PC-3 (cell line): Measurements from ENCODE around the gene VSIG2. TPM values are rescaled to one million over a fixed set of nuclear protein-coding genes. Genes with fewer than 3 reads are reported as not detected.

Experiments used
- ATAC-seq: fragments of 200-7000 bp; cut with Tn5 transposase; 2 replicates; pipeline ENCODE4 v1.9.1; 2020; ENCODE audit warnings: mild to moderate bottlenecking, moderate library complexity
- BruUV-seq: library from RNA; stranded (reverse); fragments of 400-500 nt; replicated peaks from 2 replicates; lab custom pipeline; 2021; lab: Mats Ljungman, UMichigan
- CTCF ChIA-PET: fragments of 300-600 bp; sonication (Branson Sonifier 250); formaldehyde crosslinking; loops from one replicate; lab custom pipeline; 2022; ENCODE audit warnings: antibody characterized with exemption; lab: Charles Lee
- POLR2A ChIA-PET: fragments of 300-600 bp; sonication (Branson Sonifier 250); formaldehyde crosslinking; loops from one replicate; lab custom pipeline; 2022; ENCODE audit warnings: antibody characterized with exemption; ENCODE audit not compliant: unreplicated experiment; lab: Charles Lee
- DNase-seq: peaks from one replicate; pipeline ENCODE4 v3.0.0-alpha.2; 2015
- H2AFZ ChIP-seq: fragments of 300-600 bp; sonication (generic); 2 replicates; pipeline ENCODE4 v1.6.0; 2016; ENCODE audit warnings: antibody characterized with exemption, low read length
- H3F3A ChIP-seq: fragments of 300-600 bp; sonication (generic); one replicate; pipeline ENCODE4 v1.6.0; 2017; ENCODE audit warnings: antibody characterized with exemption, low read length, control low read depth, mild to moderate bottlenecking; ENCODE audit not compliant: unreplicated experiment
- H3K27ac ChIP-seq: fragments of 300-600 bp; sonication (generic); 2 replicates; pipeline ENCODE4 v1.5.1; 2016; ENCODE audit warnings: mild to moderate bottlenecking, low read length
- H3K27me3 ChIP-seq: fragments of 300-600 bp; sonication (generic); 2 replicates; pipeline ENCODE4 v1.6.1; 2016; ENCODE audit warnings: low read length, mixed read lengths
- H3K36me3 ChIP-seq: fragments of 300-600 bp; sonication (generic); 2 replicates; pipeline ENCODE4 v1.6.1; 2016; ENCODE audit warnings: low read depth, mixed run types, low read length, mixed read lengths
- H3K4me1 ChIP-seq: fragments of 300-600 bp; sonication (generic); 2 replicates; pipeline ENCODE4 v1.5.1; 2016; ENCODE audit warnings: low read length; ENCODE audit not compliant: insufficient read depth
- H3K4me2 ChIP-seq: fragments of 300-600 bp; sonication (generic); 2 replicates; pipeline ENCODE4 v1.6.0; 2016; ENCODE audit warnings: low read length
- H3K4me3 ChIP-seq: fragments of 300-600 bp; sonication (generic); 2 replicates; pipeline ENCODE4 v1.5.1; 2016; ENCODE audit warnings: mild to moderate bottlenecking, low read length, mixed read lengths
- H3K79me2 ChIP-seq: fragments of 300-600 bp; sonication (generic); 2 replicates; pipeline ENCODE4 v1.6.1; 2017; ENCODE audit warnings: low read length, mixed read lengths
- H3K9ac ChIP-seq: fragments of 300-600 bp; sonication (generic); 2 replicates; pipeline ENCODE4 v1.6.0; 2016; ENCODE audit warnings: mild to moderate bottlenecking, low read length
- H3K9me2 ChIP-seq: fragments of 300-600 bp; sonication (generic); replicated peaks from 2 replicates; pipeline ENCODE4 v1.6.1; 2016; ENCODE audit warnings: mixed run types, low read length, mixed read lengths
- H3K9me3 ChIP-seq: fragments of 300-600 bp; sonication (generic); 2 replicates; pipeline ENCODE4 v1.6.1; 2016; ENCODE audit warnings: low read length, mixed read lengths
- H4K20me1 ChIP-seq: fragments of 300-600 bp; sonication (generic); 2 replicates; pipeline ENCODE4 v1.6.1; 2016; ENCODE audit warnings: low read length, mixed read lengths
- EZH2 ChIP-seq: fragments of 300-600 bp; sonication (generic); IDR thresholded peaks from one replicate; pipeline ENCODE4 v1.6.1; 2017; ENCODE audit warnings: antibody characterized with exemption, mild to moderate bottlenecking, low read length; ENCODE audit not compliant: unreplicated experiment
- EZH2phosphoT487 ChIP-seq: fragments of 300-600 bp; sonication (generic); IDR thresholded peaks from 2 replicates; pipeline ENCODE4 v1.6.1; 2018; ENCODE audit warnings: mild to moderate bottlenecking, antibody characterized with exemption, low read length, borderline replicate concordance
- intact Hi-C: fragments of 100-400 bp; cut with micrococcal nuclease; formaldehyde crosslinking; loops from 2 replicates; pipeline ENCODE4 v1.9.0; 2023
- total RNA-seq: library from RNA; depleted of rRNA; stranded (reverse); fragments of >200 nt; gene quantifications from 2 replicates; pipeline ENCODE4 v1.2.3, GENCODE V29; 2014; rRNA removed
- TF ChIP-seq, protein P1 (sequence below): fragments of 300-600 bp; sonication (generic); conservative IDR thresholded peaks from 2 replicates; pipeline ENCODE4 v1.5.1; 2017; ENCODE audit warnings: antibody characterized with exemption, low read depth, mild to moderate bottlenecking, low read length

The VSIG2 gene
- total RNA-seq, 1 experiment from 2014 or later, result not detected

DNA sequence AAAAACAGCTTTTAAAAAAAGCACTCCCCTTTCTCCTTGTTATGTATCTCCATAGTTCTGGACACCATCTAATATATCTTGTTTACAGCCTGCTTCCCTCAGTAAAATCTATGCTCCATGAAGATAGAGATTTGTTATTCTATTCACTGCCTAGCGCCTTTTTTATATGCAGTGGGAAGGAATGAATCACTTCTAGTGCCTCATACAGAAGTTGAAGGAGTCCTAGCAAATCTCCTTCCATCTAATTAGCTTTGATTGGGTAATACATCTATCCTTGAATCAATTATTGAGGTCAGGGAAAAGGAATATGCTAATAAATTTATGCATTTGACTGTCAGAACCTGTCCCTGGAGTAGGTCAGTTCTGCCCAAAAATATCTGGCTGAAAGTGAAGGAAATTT, 52.5 kb downstream of the VSIG2 start:
- Histone ChIP-seq H3K9me2 (no peaks in the 10 kb centered on the region), H3K27ac (no peak overlapping the region), H3K36me3 (no peaks in the 10 kb centered on the region), H3K4me3 (no peak overlapping the region), H3K9ac (no peak overlapping the region), H3F3A (no peaks in the 10 kb centered on the region), H3K9me3 (no peaks in the 10 kb centered on the region), H3K79me2 (no peaks in the 10 kb centered on the region), H3K4me1 (no peaks in the 10 kb centered on the region), H2AFZ (no peak overlapping the region), H4K20me1 (no peaks in the 10 kb centered on the region), H3K27me3 (peaks cover 9% of the 10 kb centered on the region), H3K4me2 (no peak overlapping the region)
- BruUV-seq, result no TSS peak
- ChIA-PET CTCF (no interaction called here), POLR2A (no interaction called here)
- ATAC-seq (no peak), DNase-seq (no peak)
- TF ChIP-seq EZH2phosphoT487 (no peak), EZH2 (no peak)
- TF ChIP-seq, protein P1, sequence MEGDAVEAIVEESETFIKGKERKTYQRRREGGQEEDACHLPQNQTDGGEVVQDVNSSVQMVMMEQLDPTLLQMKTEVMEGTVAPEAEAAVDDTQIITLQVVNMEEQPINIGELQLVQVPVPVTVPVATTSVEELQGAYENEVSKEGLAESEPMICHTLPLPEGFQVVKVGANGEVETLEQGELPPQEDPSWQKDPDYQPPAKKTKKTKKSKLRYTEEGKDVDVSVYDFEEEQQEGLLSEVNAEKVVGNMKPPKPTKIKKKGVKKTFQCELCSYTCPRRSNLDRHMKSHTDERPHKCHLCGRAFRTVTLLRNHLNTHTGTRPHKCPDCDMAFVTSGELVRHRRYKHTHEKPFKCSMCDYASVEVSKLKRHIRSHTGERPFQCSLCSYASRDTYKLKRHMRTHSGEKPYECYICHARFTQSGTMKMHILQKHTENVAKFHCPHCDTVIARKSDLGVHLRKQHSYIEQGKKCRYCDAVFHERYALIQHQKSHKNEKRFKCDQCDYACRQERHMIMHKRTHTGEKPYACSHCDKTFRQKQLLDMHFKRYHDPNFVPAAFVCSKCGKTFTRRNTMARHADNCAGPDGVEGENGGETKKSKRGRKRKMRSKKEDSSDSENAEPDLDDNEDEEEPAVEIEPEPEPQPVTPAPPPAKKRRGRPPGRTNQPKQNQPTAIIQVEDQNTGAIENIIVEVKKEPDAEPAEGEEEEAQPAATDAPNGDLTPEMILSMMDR, result no peak
- intact Hi-C loops, result no loop called here

Other genes with a start within 250 kb of the VSIG2 start
- not detected in 2 replicates for gene OR8B12, start 208.6 kb downstream of the VSIG2 start, total RNA-seq
- gene OR8A1, start 182.3 kb downstream of the VSIG2 start, total RNA-seq, result 0.04 TPM in 1 of 2 replicates, not detected in the other
- gene PANX3, start 140.8 kb downstream of the VSIG2 start, total RNA-seq, result not detected in 2 replicates
- 20.6 and 21.8 TPM in 2 replicates for gene TBRG1, start 129.4 kb downstream of the VSIG2 start, total RNA-seq
- 12.8 and 17.6 TPM in 2 replicates for gene SIAE, start 78.5 kb downstream of the VSIG2 start, total RNA-seq
- 14.0 and 16.5 TPM in 2 replicates for gene SPA17, start 78.4 kb downstream of the VSIG2 start, total RNA-seq
- 15.5 and 20.3 TPM in 2 replicates for gene NRGN, start 12.3 kb downstream of the VSIG2 start, total RNA-seq
- gene ESAM, start 10.0 kb upstream of the VSIG2 start, total RNA-seq, result 10.4 and 10.8 TPM in 2 replicates
- 29.5 and 32.6 TPM in 2 replicates for gene MSANTD2, start 48.2 kb upstream of the VSIG2 start, total RNA-seq
- gene ROBO3, start 113.2 kb upstream of the VSIG2 start, total RNA-seq, result 18.5 and 26.6 TPM in 2 replicates
- gene ROBO4, start 145.6 kb upstream of the VSIG2 start, total RNA-seq, result 1.6 and 9.7 TPM in 2 replicates
- not detected in 2 replicates for gene HEPN1, start 167.0 kb upstream of the VSIG2 start, total RNA-seq
- 0.11 TPM in 1 of 2 replicates, not detected in the other for gene HEPACAM, start 183.8 kb upstream of the VSIG2 start, total RNA-seq
- gene CCDC15, start 201.9 kb upstream of the VSIG2 start, total RNA-seq, result 8.6 and 11.4 TPM in 2 replicates